Stimulated activated CD8-positive, alpha-beta memory T cell treated with anti-CD3 and anti-CD28 coated beads, Interleukin-15, amount 100 ng/mL, for 1 hour (primary cell): ENCODE measurements around the gene OR13J1.

ENCODE experiments used
- DNase-seq: peaks from one replicate; pipeline ENCODE4 v3.0.0-alpha.2; 2020; ENCODE audit warnings: low read depth

Gene OR13J1

DNA sequence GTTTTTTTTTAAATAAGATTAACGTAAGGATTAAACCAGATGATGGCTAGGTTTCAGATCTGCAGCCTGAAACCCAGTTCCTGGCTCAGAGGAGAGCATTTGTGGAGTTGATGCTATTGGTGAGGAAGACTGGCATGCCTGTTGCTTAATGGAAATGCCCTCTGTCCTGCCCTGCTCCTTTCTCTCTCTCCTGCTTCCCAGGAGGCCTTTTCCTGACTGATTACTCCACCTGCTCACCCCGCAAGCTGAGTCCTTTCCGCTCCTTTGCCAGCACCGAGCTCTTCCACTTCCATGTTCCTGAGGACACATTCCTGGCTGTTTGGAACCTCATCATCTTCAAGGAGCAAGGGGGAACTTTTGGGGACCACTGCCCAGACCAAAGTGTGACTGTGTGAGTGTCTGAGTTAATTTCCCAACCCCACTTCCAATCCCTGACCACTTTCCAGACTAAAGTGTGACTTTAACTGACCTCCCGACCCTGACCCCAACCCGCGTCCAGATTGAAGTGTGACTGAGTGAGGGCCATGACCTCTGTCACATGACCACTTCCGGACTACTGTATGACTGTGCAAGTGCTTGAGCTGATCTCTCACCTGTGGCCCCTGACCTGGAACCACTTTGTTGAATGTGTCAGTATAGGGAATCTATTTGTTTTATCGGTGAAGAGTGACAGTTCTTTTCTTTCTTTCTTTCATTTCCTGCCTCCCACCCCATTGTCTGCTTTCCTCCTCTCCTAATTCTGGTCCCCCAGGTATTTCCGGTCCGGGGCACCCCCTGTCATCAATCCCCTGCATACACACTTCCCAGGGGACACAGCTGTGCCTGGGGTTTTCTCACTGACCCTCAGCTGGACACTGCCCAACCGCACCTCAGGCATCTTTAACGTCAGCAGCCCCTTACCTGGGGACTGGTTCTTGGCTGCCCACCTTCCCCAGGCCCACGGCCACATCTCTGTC lies 35.7 kb downstream of the OR13J1 start:
- no peak for DNase-seq

DNA sequence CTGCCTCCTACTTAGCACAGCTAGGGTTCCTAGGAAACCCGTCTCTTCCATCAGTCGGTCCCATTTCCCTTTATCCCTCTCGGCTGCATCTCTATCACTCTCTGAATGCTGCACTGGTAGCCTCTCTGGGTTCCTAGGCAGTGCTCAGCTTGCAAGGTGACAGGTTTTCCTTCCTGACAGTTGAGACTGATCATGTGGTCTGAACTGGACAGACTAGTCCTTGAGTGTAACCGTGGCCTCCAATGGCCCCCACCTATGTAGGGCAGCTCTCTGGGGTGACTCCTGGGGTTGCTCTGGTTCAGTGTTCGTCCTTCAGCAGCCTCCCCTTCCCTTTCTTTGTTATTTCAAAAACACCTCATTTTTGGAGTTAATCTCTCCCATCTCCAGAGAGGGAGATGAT lies 37.4 kb downstream of the OR13J1 start:
- no peak for DNase-seq

DNA sequence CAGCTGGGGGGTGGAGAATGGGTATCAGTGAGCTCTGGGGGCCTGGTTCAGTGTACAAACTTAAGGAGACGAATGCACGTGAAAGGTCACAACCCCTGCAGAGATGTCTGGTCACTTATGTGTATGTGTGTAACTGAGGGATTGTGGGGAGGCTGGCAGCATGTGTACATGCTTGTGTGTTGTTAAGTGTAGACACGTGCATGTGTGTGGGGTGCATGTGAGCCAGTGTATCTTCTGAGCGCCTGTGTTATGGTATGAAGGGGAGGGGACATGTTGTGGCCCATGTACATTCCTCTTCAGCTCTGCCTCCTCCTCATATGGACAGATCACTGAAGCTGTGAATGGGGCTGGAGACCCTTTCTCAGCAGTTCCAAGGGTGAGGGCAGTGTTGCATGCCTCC lies 39.2 kb downstream of the OR13J1 start:
- DNase-seq = no peak

DNA sequence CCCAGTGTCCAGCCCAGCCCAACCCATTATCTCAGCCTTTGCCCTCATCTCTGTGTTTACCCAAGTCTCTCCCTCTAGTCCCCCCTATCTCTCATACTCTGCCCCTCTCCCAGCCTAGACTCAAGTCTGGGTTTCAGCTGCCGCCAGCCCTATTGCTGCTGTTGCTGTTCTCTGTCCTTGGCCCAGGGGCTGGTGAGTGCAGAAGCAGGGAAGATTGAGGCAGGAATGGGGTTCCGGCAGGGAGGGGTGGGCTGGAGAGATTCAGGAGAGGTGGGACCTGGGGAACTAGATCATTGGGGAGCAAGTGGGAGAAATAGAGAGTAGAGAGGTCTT lies 40.5 kb downstream of the OR13J1 start:
- DNase-seq = no peak

DNA sequence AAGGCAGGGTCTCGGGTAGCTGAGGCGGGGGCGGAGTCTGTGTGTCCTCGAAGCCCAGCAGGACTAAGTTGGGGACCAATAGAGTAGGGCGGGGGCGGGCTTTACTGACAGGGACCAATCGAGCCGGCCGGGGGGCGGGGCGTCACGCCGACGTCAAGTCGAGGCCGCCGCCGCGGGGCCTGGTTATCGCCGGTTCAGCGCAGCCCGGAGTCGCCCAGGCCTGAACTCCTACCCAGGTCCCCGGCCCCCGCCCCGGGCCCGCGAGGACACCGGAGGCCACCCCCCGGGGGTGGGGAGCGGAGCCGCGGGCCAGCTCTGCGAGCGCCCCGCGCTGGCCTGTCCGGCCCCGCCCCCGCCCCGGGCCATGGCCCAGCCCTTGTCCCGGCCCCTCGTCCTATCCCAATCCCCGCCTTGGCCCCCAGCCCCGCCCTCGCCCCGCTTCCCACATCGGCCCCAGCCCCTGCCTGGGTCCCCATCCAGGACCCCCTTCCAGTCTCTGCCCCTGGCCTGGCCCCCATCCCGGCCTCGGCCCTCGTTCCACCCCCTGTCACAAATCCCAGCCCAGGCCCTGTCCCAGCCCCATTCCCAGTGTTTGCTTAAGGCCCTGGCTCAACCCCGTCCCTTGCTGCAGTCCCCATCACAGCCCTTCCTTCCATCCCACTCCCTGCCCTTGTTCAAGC lies 41.0 kb downstream of the OR13J1 start, which contains the start of gene TMEM8B:
TSS of gene TMEM8B (plus strand) at position 145 of the 680 bp plus-strand sequence. CDS start at position 365, 220 bp downstream.
- DNase-seq = peak; percentile 90

DNA sequence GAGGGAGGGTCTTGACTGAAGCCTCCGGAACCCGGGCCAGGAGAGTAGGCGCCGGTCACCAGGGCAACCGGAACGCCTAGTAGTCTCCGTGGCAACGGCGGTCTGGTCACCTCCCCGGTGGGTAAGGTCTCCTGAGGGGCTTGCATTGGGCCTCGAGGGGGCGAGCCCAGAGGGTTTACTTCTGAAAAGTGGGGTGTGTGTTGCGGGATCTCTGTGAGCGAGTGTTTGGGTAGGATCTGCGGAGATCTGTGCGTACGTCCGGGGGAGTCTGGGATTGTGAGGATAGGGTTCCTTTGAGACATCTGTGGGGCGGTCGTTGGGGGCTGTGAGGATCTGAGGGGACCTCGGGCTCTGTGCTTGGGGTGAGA lies 41.5 kb downstream of the OR13J1 start, which contains the start of gene FAM221B:
TSS of gene FAM221B (minus strand) at position 17 of the 368 bp plus-strand sequence. CDS start 2,571 bp downstream, outside the sequence.
- DNase-seq = no peak

DNA sequence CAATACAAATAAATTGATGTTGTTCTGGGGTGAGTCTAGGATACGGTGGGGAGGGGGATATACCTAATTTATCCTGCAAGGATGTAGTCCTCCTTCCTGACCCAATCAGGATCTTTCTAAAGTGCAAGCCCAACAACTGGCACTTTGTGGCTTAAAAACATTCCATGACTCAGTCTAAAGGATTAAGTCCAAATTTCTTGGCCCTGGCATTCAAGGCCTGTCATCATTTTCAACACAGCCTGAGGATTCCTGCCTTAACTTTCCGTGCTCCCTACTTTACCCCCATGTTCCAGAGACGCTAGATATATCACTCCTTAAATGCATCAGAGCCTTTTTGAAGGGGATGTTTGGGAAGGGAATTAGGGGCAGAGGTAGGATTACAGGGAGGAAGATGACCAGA lies 42.7 kb downstream of the OR13J1 start:
- no peak for DNase-seq

DNA sequence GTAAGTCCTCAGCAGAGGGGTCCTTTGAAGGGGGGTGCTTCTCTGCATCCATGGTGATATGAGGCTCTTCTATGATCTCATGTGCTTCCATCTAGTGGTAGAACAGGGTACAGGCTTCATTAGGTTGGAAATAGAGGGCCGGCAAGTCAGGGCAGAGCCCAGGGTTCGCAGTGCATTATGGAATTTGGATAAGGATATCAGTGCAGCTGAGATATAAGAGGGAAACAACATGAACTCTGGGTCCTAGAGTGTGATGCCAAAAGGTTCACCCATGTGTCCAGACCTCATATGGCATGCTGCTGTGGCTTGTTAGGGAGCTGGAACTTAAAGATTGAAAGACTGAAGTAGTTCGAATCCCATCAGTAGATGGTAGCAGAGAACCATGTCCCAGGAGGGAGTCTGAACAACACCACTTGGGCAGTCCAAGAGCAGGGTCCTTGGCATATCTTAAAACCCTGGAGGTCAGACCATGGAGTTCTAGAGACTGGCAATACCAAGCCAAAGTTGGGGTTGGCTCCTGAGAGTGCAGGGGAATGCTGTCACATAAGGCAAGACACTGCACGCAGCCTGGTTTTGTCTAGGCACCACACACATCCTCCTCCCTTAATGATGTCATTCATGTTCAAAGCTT lies 44.0 kb downstream of the OR13J1 start:
- DNase-seq = no peak

DNA sequence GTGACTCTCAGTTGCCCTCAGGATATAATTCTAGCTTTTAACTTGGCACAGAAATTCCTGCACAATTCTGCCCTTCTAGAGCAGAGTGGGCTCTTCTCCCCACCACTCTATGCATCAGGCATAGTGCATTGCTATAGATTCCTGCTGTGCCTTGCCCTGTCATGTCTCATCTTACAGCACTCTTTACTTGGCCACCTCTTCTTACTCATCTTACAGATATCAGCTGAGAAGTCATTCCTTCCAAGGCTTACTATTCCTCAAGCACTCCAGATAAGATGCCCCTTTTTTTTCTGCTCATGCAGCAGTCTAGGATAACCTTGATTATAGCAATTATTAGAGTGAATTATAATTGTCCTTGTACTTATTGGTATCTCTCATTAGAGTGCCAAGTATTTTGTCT lies 47.3 kb downstream of the OR13J1 start:
- DNase-seq = no peak

DNA sequence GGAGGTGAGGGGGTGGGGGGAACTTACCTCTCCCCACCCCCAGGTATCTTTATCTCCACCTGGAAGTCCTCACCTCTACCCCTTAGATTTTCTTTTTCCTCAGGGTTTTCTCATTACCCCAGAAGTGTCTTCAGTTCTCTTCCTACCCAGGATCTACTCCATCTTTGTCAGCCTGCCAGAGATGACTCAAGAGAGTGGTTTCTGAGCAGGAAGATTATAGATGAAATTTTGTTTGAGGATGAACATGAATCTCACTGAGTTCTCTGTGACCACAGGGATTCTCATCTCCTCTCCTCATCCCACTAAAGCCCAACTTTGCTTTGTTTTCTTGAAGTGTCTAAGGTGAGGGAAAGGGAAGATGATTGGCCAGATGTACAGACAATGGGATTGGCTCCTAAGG lies 50.1 kb downstream of the OR13J1 start:
- DNase-seq = no peak
